NCI-H2227 treated with DMSO at 0.1 percent for 48 hours (cell line): ENCODE results near the gene GADL1.

Experiments used
- DNase-seq: peaks from one replicate; lab custom pipeline; 2025; lab: John Stamatoyannopoulos, UW

Gene GADL1

DNA sequence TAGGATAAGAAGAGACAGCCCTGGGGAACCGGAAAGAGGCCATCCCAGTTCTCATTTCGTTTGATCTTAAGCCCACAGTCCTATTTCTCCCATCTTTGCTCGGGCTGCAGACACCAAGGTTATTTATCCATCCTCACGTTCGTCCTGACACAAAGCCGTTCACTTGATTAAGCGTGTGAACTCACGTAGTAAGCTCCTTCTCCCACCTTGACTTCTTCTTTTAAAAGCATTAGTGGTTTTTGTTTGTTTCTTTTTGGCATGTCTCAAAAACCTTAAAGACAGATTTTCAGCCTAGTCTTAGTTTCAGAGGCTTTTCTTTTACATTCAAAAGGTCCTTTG is 217.1 kb downstream of the GADL1 start:
- no peak for DNase-seq

- DNase-seq = no peak
Measured at GRCh38 chr3:30676424-30677346, 217.8 kb downstream of the GADL1 start.
